AG09309 (cell line): ENCODE results near the gene UBE2QL1.

Source experiments
- DNase-seq: peaks from one replicate; pipeline ENCODE4 v3.0.0-alpha.2; 2010; ENCODE audit warnings: low read depth
- H3K4me3 ChIP-seq: 2 replicates; pipeline ENCODE4 v1.5.1; 2011; ENCODE audit warnings: mild to moderate bottlenecking, low read depth, low read length, moderate library complexity; ENCODE audit not compliant: control insufficient read depth
- CTCF ChIP-seq: IDR thresholded peaks from 2 replicates; pipeline ENCODE4 v1.5.1; 2011; ENCODE audit warnings: mild to moderate bottlenecking, low read depth, low read length, inconsistent platforms; ENCODE audit not compliant: insufficient read depth, control insufficient read depth; ENCODE audit errors: missing control alignments

The UBE2QL1 gene

GRCh38 chr5:6498968-6499367 is 50.3 kb downstream of the UBE2QL1 start:
- TF ChIP-seq CTCF = no peak
- no peak for DNase-seq
- no peak overlapping the region for H3K4me3 ChIP-seq

GRCh38 chr5:6501701-6502100 is 53.0 kb downstream of the UBE2QL1 start:
- H3K4me3 ChIP-seq = no peak overlapping the region
- no peak for DNase-seq
- no peak for TF ChIP-seq CTCF

DNA sequence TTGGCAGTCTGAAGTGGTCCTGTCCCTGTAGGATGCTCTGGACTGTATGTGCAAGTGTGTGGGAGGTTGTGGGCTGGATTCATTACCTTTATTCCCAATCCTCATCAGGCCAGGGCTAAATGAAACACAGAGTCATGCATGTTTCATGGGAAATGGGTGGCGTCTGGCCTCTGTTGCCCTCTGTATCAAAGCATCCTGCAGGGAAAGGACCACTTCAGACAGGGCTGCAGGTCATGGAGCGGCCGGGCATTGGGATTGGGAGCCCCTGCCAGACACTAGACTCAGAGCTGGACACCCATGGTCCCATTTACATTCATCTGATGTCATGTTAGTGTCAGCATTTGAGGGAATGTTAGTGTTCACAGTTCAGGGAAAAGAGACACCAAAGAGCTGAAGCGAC is 53.8 kb downstream of the UBE2QL1 start:
- no peak for TF ChIP-seq CTCF
- DNase-seq = no peak
- no peak overlapping the region for H3K4me3 ChIP-seq

DNA sequence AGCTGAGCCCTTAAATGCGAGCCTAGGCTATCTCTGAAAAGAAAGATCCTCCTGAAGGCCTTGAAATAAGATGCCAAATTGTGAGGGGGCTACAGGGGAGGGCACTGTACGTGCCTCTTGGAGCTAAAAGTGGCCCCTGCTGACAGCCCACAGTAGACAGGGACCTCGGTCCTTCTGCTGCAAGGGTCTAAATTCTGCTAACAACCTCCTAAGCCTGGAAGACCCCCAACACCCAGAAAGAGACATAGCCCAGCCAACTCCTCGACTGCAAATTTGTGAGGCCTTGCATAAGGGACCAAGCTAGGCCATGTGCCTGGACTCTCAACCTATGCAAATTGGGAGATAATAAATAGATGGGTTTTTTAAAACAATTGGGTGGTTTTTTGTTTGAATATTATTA is 54.7 kb downstream of the UBE2QL1 start:
- DNase-seq = no peak
- TF ChIP-seq CTCF = no peak
- H3K4me3 ChIP-seq = no peak overlapping the region

- no peak for DNase-seq
- H3K4me3 ChIP-seq = no peak overlapping the region
- TF ChIP-seq CTCF = no peak
Measured at GRCh38 chr5:6504677-6505415, 56.2 kb downstream of the UBE2QL1 start.

DNA sequence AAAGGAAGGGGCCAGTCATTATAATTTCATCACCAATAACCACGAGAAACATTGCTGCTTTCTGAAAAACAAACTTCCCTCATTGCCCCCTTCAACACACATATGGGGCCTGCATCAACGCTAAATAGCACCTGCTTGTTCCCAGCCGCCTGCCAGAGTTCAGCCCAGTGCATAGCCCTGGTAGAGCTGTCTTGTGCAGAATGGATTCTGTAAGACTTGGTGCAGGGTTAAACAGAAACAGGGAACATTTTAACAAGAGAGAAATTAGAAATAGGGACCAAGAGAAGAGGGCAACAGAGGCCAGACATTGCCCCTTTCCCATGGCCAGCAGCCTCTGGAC is 56.7 kb downstream of the UBE2QL1 start:
- DNase-seq = no peak
- TF ChIP-seq CTCF = no peak

More for the DNA sequence above, 56.7 kb downstream of the UBE2QL1 start:
- H3K4me3 ChIP-seq = no peak overlapping the region
